Measurements from ENCODE around the gene WNT3. TPM values are rescaled to one million over a fixed set of nuclear protein-coding genes. Genes with fewer than 3 reads are reported as not detected.

The WNT3 gene
- polyA plus RNA-seq, 2 of the 4 experiments (the other 2 are of a cell fraction), result 8.3 to 10.8 TPM

DNA sequence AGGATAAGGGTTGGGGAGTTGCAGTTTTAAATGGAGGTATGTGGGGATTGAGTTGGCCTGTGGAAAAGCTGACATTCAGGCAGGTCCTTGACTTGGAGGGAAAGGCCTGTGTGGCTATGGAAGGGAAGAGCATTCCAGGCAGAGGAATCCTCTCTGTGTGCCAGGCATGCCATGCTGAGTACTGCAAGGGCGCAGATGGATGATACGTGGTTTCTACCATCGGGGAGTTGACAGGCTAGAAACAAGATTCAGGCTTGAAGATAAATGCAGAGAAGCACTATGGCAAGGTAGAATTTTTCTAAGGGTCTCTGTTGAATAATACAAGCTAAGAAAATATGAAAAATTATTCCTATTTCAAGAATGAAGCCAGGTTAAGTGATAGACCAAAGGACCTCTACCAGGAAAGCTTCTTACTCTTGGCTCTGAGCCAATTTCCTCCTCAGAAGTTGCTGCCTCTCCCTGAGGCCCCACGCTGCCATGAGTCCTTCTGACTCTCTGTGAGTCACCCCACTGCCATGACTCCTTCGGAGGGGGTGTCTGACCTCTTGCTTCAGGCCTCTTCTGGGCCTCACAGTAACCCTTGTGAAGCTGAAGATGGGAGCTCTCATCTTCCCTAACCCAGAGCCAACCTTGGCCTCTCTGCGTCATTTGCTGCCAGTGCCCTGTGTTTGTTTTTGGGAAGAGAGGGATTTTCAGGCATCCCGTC lies 75.8 kb downstream of the WNT3 start (continued):
- TF ChIP-seq TP53 (CRISPR knock-in tag; IDR thresholded peaks at IDR 0.05), result no peak
- no peak for TF ChIP-seq FOXS1 (CRISPR knock-in tag; IDR thresholded peaks at IDR 0.05)
- TF ChIP-seq, protein P1, sequence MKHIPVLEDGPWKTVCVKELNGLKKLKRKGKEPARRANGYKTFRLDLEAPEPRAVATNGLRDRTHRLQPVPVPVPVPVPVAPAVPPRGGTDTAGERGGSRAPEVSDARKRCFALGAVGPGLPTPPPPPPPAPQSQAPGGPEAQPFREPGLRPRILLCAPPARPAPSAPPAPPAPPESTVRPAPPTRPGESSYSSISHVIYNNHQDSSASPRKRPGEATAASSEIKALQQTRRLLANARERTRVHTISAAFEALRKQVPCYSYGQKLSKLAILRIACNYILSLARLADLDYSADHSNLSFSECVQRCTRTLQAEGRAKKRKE (CRISPR knock-in tag; IDR thresholded peaks at IDR 0.05; ENCODE audit: low read depth), result no peak
- TF ChIP-seq CBX2 (IDR thresholded peaks at IDR 0.05; ENCODE audit: borderline replicate concordance, low read depth), result no peak
- TF ChIP-seq FOSL2 (IDR thresholded peaks at IDR 0.05), result peak; percentile 63
- TF ChIP-seq FOSL2 (CRISPR knock-in tag; IDR thresholded peaks at IDR 0.05), result peak; percentile 88
- no peak for TF ChIP-seq RNF2 (IDR thresholded peaks at IDR 0.05; ENCODE audit: borderline replicate concordance, low read depth)
- TF ChIP-seq EP300 (IDR thresholded peaks at IDR 0.05), result no peak

DNA sequence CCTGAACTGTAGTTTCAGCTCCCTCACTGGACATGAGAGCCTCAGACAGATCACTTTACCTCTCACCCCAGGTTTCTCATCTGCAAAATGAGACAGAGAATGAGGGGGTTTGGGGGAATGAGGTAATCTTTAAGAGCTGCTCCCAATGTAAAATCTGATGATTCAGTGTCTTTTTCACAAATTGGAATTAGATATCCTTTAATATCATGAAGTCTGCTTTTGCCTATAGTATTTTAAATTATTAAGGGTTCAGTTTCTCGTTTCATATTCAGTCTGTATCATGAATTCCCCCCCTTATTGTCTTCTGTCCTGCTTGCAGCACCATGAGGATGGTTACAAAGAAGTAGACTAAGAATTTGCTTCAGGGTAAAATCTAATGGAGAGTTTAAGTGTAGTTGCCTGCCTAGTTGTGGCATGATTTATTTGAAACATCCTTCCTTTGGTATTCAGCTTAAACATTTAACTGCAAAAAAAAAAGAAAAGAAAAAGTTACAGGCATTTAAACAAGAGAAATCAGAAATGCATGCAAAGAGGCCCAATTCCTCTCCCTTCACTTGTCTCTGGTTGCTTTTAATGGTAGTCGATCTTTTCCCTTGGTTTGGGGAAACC lies 77.3 kb downstream of the WNT3 start:
- CTCF ChIA-PET, result interaction anchor here (0.6 to 1.4 kb wide), 4 partner anchors 13 to 131 kb away, joined by 3 to 5 read pairs (median 3); no protein-coding TSS in a partner anchor

DNA sequence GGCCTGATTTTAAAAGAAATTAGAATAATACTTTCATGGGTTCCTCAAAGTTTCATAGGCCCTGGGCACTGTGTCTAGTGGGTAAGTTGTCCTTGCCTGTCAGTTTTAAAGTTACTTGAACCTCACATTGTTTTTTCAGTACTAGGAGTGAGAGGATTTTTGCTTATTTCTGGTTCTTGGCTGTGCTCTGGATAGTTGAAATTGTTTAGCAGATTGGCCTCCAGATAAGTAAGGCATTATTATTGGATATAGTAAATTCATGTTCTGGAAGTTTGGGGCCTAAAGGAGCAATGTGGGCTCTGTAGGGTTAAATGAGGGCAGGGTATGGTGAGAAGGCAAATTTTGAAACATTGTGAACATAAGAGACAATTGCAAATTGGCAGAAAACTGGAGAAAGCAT lies 78.5 kb downstream of the WNT3 start:
- Histone ChIP-seq H3K4me1 (peaks cover 22% of the 10 kb centered on the region), H3K9me3 (no peaks in the 10 kb centered on the region), H3K27ac (no peak overlapping the region), H3K4me3 (no peak overlapping the region), H3K4me2 (no peak overlapping the region)
- CTCF ChIA-PET, result interaction anchor here (2.1 kb wide), 1 partner anchor 12 kb away, joined by 4 read pairs; no protein-coding TSS in a partner anchor
- TF ChIP-seq JUN (IDR thresholded peaks at IDR 0.05), result no peak
- no peak for TF ChIP-seq RAD21 (conservative IDR thresholded peaks at IDR 0.05 in 1 of 2, IDR thresholded peaks at IDR 0.05 in 1 of 2)
- TF ChIP-seq, protein P2, sequence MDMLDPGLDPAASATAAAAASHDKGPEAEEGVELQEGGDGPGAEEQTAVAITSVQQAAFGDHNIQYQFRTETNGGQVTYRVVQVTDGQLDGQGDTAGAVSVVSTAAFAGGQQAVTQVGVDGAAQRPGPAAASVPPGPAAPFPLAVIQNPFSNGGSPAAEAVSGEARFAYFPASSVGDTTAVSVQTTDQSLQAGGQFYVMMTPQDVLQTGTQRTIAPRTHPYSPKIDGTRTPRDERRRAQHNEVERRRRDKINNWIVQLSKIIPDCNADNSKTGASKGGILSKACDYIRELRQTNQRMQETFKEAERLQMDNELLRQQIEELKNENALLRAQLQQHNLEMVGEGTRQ (IDR thresholded peaks at IDR 0.05), result no peak
- no peak for TF ChIP-seq NFE2L2 (conservative IDR thresholded peaks at IDR 0.05; ENCODE audit: low read length)
- POLR2A ChIA-PET, result no interaction called here
- ATAC-seq (no peak), DNase-seq (ENCODE audit: low read depth in 1 of 2, low spot score in 1 of 2) (no peak), FAIRE-seq (no peak)

More for the DNA sequence above, 77.3 kb downstream of the WNT3 start:
- no peak for ATAC-seq
- H3K9me3 ChIP-seq, result no peaks in the 10 kb centered on the region
- no peak overlapping the region for H3K4me2 ChIP-seq
- no peak for FAIRE-seq
- POLR2A ChIA-PET, result no interaction called here
- H3K4me3 ChIP-seq, result no peak overlapping the region
- DNase-seq (ENCODE audit: low read depth in 1 of 2, low spot score in 1 of 2), result no peak
- 84% methylated on average over 2 of the region's 2 CpGs for WGBS (ENCODE audit: missing lambda C conversion rate)
- TF ChIP-seq, protein P3, sequence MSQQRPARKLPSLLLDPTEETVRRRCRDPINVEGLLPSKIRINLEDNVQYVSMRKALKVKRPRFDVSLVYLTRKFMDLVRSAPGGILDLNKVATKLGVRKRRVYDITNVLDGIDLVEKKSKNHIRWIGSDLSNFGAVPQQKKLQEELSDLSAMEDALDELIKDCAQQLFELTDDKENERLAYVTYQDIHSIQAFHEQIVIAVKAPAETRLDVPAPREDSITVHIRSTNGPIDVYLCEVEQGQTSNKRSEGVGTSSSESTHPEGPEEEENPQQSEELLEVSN (IDR thresholded peaks at IDR 0.05; ENCODE audit: borderline replicate concordance, low read depth), result no peak
- peak; percentile 8 for TF ChIP-seq MAFK (IDR thresholded peaks at IDR 0.05; ENCODE audit: partially characterized antibody)
- no peak for TF ChIP-seq MYC (IDR thresholded peaks at IDR 0.05; ENCODE audit: borderline replicate concordance, low read length)
- H3K27ac ChIP-seq, result peak overlapping the region in 1 of 2 experiments; percentile 75; a peak in 1 of 6 replicates
- peaks cover 22% of the 10 kb centered on the region for H3K4me1 ChIP-seq

DNA sequence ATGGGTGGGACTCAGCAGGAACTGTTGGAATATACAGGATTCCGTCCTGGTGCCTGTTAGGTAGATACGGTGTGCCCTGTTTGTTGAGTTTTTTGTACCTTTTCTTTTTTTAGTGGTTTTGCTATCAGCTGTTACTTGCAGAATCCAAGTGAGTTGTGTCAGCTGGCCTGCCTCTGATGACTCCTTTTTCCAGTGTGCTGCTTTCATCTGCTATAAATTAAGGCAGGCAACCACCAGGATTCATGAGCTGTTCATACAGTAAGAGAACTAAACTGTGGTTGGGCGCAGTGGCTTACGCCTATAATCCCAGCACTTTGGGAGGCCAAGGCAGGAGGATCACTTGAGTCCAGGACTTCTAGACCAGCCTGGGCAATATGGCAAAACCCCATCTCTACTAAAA lies 79.9 kb downstream of the WNT3 start:
- Histone ChIP-seq H3K27ac (no peak overlapping the region), H3K4me2 (no peak overlapping the region), H3K9me3 (no peaks in the 10 kb centered on the region), H3K4me3 (no peak overlapping the region), H3K4me1 (peaks cover 26% of the 10 kb centered on the region)
- POLR2A ChIA-PET, result no interaction called here
- CTCF ChIA-PET, result interaction anchor here (0.7 to 2.1 kb wide), 5 partner anchors 12 to 20 kb away, joined by 3 to 4 read pairs (median 3); no protein-coding TSS in a partner anchor
- ATAC-seq (no peak), DNase-seq (ENCODE audit: low read depth in 1 of 2, low spot score in 1 of 2) (no peak), FAIRE-seq (no peak)
- WGBS (ENCODE audit: missing lambda C conversion rate), result 95% methylated on average over 4 of the region's 4 CpGs
- TF ChIP-seq MYC (IDR thresholded peaks at IDR 0.05; ENCODE audit: borderline replicate concordance, low read length) (no peak), JUNB (IDR thresholded peaks at IDR 0.05) (no peak), PHF8 (IDR thresholded peaks at IDR 0.05; ENCODE audit: borderline replicate concordance, low read depth) (no peak), NFE2L2 (conservative IDR thresholded peaks at IDR 0.05; ENCODE audit: low read length) (no peak), TP53 (CRISPR knock-in tag; IDR thresholded peaks at IDR 0.05) (no peak), HOXB5 (CRISPR knock-in tag; IDR thresholded peaks at IDR 0.05) (no peak), HOXB13 (CRISPR knock-in tag; IDR thresholded peaks at IDR 0.05; ENCODE audit: low read depth) (no peak), EHF (CRISPR knock-in tag; IDR thresholded peaks at IDR 0.05) (no peak), KDM1A (IDR thresholded peaks at IDR 0.05; ENCODE audit: low read depth) (no peak), CBX8 (IDR thresholded peaks at IDR 0.05) (no peak), RARB (CRISPR knock-in tag; IDR thresholded peaks at IDR 0.05) (no peak), ZNF302 (CRISPR knock-in tag; IDR thresholded peaks at IDR 0.05) (no peak), CBX2 (IDR thresholded peaks at IDR 0.05; ENCODE audit: borderline replicate concordance, low read depth) (no peak), HOXA7 (CRISPR knock-in tag; IDR thresholded peaks at IDR 0.05) (no peak)
- TF ChIP-seq, protein P4, sequence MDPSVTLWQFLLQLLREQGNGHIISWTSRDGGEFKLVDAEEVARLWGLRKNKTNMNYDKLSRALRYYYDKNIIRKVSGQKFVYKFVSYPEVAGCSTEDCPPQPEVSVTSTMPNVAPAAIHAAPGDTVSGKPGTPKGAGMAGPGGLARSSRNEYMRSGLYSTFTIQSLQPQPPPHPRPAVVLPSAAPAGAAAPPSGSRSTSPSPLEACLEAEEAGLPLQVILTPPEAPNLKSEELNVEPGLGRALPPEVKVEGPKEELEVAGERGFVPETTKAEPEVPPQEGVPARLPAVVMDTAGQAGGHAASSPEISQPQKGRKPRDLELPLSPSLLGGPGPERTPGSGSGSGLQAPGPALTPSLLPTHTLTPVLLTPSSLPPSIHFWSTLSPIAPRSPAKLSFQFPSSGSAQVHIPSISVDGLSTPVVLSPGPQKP (IDR thresholded peaks at IDR 0.05; ENCODE audit: low read depth, low read length), result no peak
- TF ChIP-seq, protein P5, sequence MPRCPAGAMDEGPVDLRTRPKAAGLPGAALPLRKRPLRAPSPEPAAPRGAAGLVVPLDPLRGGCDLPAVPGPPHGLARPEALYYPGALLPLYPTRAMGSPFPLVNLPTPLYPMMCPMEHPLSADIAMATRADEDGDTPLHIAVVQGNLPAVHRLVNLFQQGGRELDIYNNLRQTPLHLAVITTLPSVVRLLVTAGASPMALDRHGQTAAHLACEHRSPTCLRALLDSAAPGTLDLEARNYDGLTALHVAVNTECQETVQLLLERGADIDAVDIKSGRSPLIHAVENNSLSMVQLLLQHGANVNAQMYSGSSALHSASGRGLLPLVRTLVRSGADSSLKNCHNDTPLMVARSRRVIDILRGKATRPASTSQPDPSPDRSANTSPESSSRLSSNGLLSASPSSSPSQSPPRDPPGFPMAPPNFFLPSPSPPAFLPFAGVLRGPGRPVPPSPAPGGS (IDR thresholded peaks at IDR 0.05), result no peak

Data from A549 (cell line).